ENCODE results near the gene THAP6.
A peak's percentile ranks its signal among the peaks of the same experiment; 100 is the strongest.

The THAP6 gene

GRCh38 chr4:75557696-75558095 lies 43.4 kb downstream of the THAP6 start:
- H3K4me1 Mint-ChIP-seq = no peaks in the 10 kb centered on the region
- no peak for DNase-seq (ENCODE audit: low spot score in 2 of 2)
- no peaks in the 10 kb centered on the region for H3K9me3 Mint-ChIP-seq
- H3K36me3 Mint-ChIP-seq (ENCODE audit: insufficient read depth) = no peaks in the 10 kb centered on the region
- H3K27me3 Mint-ChIP-seq = peaks cover 30% of the 10 kb centered on the region
- no peak overlapping the region for H3K4me3 Mint-ChIP-seq
- H3K27ac Mint-ChIP-seq (ENCODE audit: low read depth) = no peak overlapping the region
- ATAC-seq (replicated peaks; ENCODE audit: extremely low read depth, poor library complexity, severe bottlenecking) = no peak

- H3K4me1 Mint-ChIP-seq = peaks cover 11% of the 10 kb centered on the region
- H3K9me3 Mint-ChIP-seq = no peaks in the 10 kb centered on the region
- no peaks in the 10 kb centered on the region for H3K36me3 Mint-ChIP-seq (ENCODE audit: insufficient read depth)
- DNase-seq (ENCODE audit: low spot score in 2 of 2) = no peak
- H3K27ac Mint-ChIP-seq (ENCODE audit: low read depth) = no peak overlapping the region
- ATAC-seq (replicated peaks; ENCODE audit: extremely low read depth, poor library complexity, severe bottlenecking) = no peak
- H3K4me3 Mint-ChIP-seq = no peak overlapping the region
- peaks cover 33% of the 10 kb centered on the region for H3K27me3 Mint-ChIP-seq
Observed at GRCh38 chr4:75561789-75562188, 47.5 kb downstream of the THAP6 start.

GRCh38 chr4:75564023-75564422 lies 49.8 kb downstream of the THAP6 start:
- Mint-ChIP-seq H3K27me3 (peaks cover 19% of the 10 kb centered on the region), H3K4me3 (no peak overlapping the region), H3K36me3 (ENCODE audit: insufficient read depth) (no peaks in the 10 kb centered on the region), H3K27ac (ENCODE audit: low read depth) (no peak overlapping the region), H3K9me3 (no peaks in the 10 kb centered on the region), H3K4me1 (peaks cover 11% of the 10 kb centered on the region)
- no peak for DNase-seq (ENCODE audit: low spot score in 2 of 2)
- no peak for ATAC-seq (replicated peaks; ENCODE audit: extremely low read depth, poor library complexity, severe bottlenecking)

- H3K36me3 Mint-ChIP-seq (ENCODE audit: insufficient read depth) = no peaks in the 10 kb centered on the region
- no peak overlapping the region for H3K4me3 Mint-ChIP-seq
- no peak for ATAC-seq (replicated peaks; ENCODE audit: extremely low read depth, poor library complexity, severe bottlenecking)
- peaks cover 11% of the 10 kb centered on the region for H3K4me1 Mint-ChIP-seq
- peaks cover 19% of the 10 kb centered on the region for H3K27me3 Mint-ChIP-seq
- H3K9me3 Mint-ChIP-seq = no peaks in the 10 kb centered on the region
- no peak for DNase-seq (ENCODE audit: low spot score in 2 of 2)
- peak overlapping the region; percentile 16 for H3K27ac Mint-ChIP-seq (ENCODE audit: low read depth)
Observed at GRCh38 chr4:75565481-75565880, 51.2 kb downstream of the THAP6 start.

- peaks cover 14% of the 10 kb centered on the region for H3K27me3 Mint-ChIP-seq
Observed at GRCh38 chr4:75566911-75567310, 52.6 kb downstream of the THAP6 start.

GRCh38 chr4:75567725-75568124 lies 53.5 kb downstream of the THAP6 start:
- Mint-ChIP-seq H3K27me3 (peaks cover 17% of the 10 kb centered on the region), H3K4me1 (peaks cover 11% of the 10 kb centered on the region), H3K9me3 (no peaks in the 10 kb centered on the region), H3K27ac (ENCODE audit: low read depth) (no peak overlapping the region), H3K4me3 (no peak overlapping the region), H3K36me3 (ENCODE audit: insufficient read depth) (no peaks in the 10 kb centered on the region)
- ATAC-seq (replicated peaks; ENCODE audit: extremely low read depth, poor library complexity, severe bottlenecking) = no peak
- DNase-seq (ENCODE audit: low spot score in 2 of 2) = no peak

More at GRCh38 chr4:75566911-75567310, 52.6 kb downstream of the THAP6 start:
- Mint-ChIP-seq H3K4me1 (peaks cover 11% of the 10 kb centered on the region), H3K4me3 (no peak overlapping the region), H3K9me3 (no peaks in the 10 kb centered on the region), H3K27ac (ENCODE audit: low read depth) (peak overlapping the region; percentile 29), H3K36me3 (ENCODE audit: insufficient read depth) (no peaks in the 10 kb centered on the region)
- no peak for ATAC-seq (replicated peaks; ENCODE audit: extremely low read depth, poor library complexity, severe bottlenecking)
- DNase-seq (ENCODE audit: low spot score in 2 of 2) = no peak
